SK-N-MC (cell line): ENCODE results near the gene CMIP.

Experiments
- EZH2 ChIP-seq: fragments of 200-600 bp; sonication (generic); IDR thresholded peaks from one replicate; pipeline ENCODE4 v1.6.1; 2017; ENCODE audit warnings: antibody characterized with exemption
- FOXP2 ChIP-seq: optimal IDR thresholded peaks from 2 replicates; pipeline ENCODE3; 2011; ENCODE audit warnings: mild to moderate bottlenecking, moderate library complexity; ENCODE audit not compliant: insufficient read depth; ENCODE audit errors: extremely low read length, control extremely low read depth
- POLR2AphosphoS5 ChIP-seq: IDR thresholded peaks from 2 replicates; pipeline ENCODE4 v1.6.1; 2012; ENCODE audit warnings: mild to moderate bottlenecking, low read depth, low read length, borderline replicate concordance

- TF ChIP-seq POLR2AphosphoS5, result no peak
- TF ChIP-seq EZH2, result no peak
- no peak for TF ChIP-seq FOXP2
Measured at GRCh38 chr16:81550432-81550808, 105.8 kb downstream of the CMIP start.
